Endothelial cell of umbilical vein (primary cell): ENCODE data around the gene PRR23A. TPM values are rescaled to one million over a fixed set of nuclear protein-coding genes. Genes with fewer than 3 reads are reported as not detected.

ENCODE experiments used
- BruUV-seq: library from RNA; stranded (reverse); fragments of 400-500 nt; replicated peaks from 2 replicates; lab custom pipeline; 2021; lab: Mats Ljungman, UMichigan
- CTCF ChIA-PET: fragments of 300-600, 350-600 bp; sonication (Branson Sonifier 250); formaldehyde crosslinking; loops from one replicate; lab custom pipeline; 2021; ENCODE audit warnings: antibody characterized with exemption, inconsistent platforms; lab: Charles Lee
- POLR2A ChIA-PET: fragments of 300-600, 350-600 bp; sonication (Branson Sonifier 250); formaldehyde crosslinking; loops from one replicate; lab custom pipeline; 2021; ENCODE audit warnings: antibody characterized with exemption, inconsistent platforms; lab: Charles Lee
- DNase-seq: peaks from one replicate; pipeline ENCODE4 v3.0.0-alpha.2; 2011; ENCODE audit warnings: low read depth, low spot score
- FAIRE-seq: peaks from 2 replicates; lab custom pipeline; 2011; peaks lifted over from hg19 to GRCh38; lab: Jason Lieb, UNC
- H2AFZ ChIP-seq: 2 replicates; pipeline ENCODE4 v1.6.0; 2012; ENCODE audit warnings: low read depth, low read length, control low read depth, inconsistent platforms
- H3K27ac ChIP-seq: 2 replicates; pipeline ENCODE4 v1.5.1; 2011; ENCODE audit warnings: low read depth, mild to moderate bottlenecking, control low read depth, low read length, moderate library complexity; ENCODE audit not compliant: insufficient read depth
- H3K27me3 ChIP-seq, 2 experiments: 2 replicates each; pipeline versions ENCODE4 v1.6.0 to v1.6.1; 2011; ENCODE audit warnings: low read length in 2 of 2, mixed read lengths in 1 of 2; ENCODE audit not compliant: control insufficient read depth in 2 of 2, insufficient read depth in 2 of 2
- H3K36me3 ChIP-seq, 2 experiments: 2 replicates in 1 of 2; 3 replicates in 1 of 2; pipeline ENCODE4 v1.5.1; 2011; ENCODE audit warnings: low read length in 2 of 2, mild to moderate bottlenecking in 1 of 2, moderate library complexity in 1 of 2; ENCODE audit not compliant: control insufficient read depth in 2 of 2, insufficient read depth in 2 of 2; ENCODE audit errors: extremely low read depth in 1 of 2
- H3K4me1 ChIP-seq: 3 replicates; pipeline ENCODE4 v1.5.1; 2011; ENCODE audit warnings: mild to moderate bottlenecking, low read length; ENCODE audit not compliant: control insufficient read depth, insufficient read depth; ENCODE audit errors: extremely low read depth
- H3K4me2 ChIP-seq: 2 replicates; pipeline ENCODE4 v1.6.1; 2011; ENCODE audit warnings: low read length, control low read depth, mixed read lengths; ENCODE audit not compliant: insufficient read depth
- H3K4me3 ChIP-seq, 3 experiments: fragments of 200-600 bp in 1 of 3; sonication (generic), shearing (Covaris generic) in 1 of 3; replicated peaks in 1 of 3; 2 replicates each; pipeline ENCODE4 v1.5.1; 2011 to 2016; ENCODE audit warnings: control low read depth in 3 of 3, low read length in 3 of 3, mild to moderate bottlenecking in 2 of 3, inconsistent platforms in 1 of 3, low read depth in 1 of 3, moderate library complexity in 1 of 3; ENCODE audit not compliant: insufficient read depth in 1 of 3
- H3K79me2 ChIP-seq: 2 replicates; pipeline ENCODE4 v1.6.0; 2012; ENCODE audit warnings: low read length, inconsistent platforms; ENCODE audit not compliant: control insufficient read depth, insufficient read depth
- H3K9ac ChIP-seq: replicated peaks from 2 replicates; pipeline ENCODE3; 2011; ENCODE audit warnings: low read length, control low read depth; ENCODE audit not compliant: insufficient read depth; ENCODE audit errors: extremely low read depth
- H3K9me1 ChIP-seq: replicated peaks from 3 replicates; pipeline ENCODE4 v1.6.0; 2011; ENCODE audit warnings: mild to moderate bottlenecking, low read length; ENCODE audit not compliant: control insufficient read depth, insufficient read depth; ENCODE audit errors: extremely low read depth
- H3K9me3 ChIP-seq: replicated peaks from 2 replicates; pipeline ENCODE4 v1.5.1; 2012; ENCODE audit warnings: low read length, inconsistent platforms; ENCODE audit not compliant: control insufficient read depth, insufficient read depth
- H4K20me1 ChIP-seq: replicated peaks from 2 replicates; pipeline ENCODE3; 2011; ENCODE audit warnings: mild to moderate bottlenecking, low read length; ENCODE audit not compliant: control insufficient read depth, insufficient read depth; ENCODE audit errors: extremely low read depth
- CTCF ChIP-seq, 2 donors: IDR thresholded peaks; 1 replicate in 1 of 2; 2 replicates in 1 of 2; pipeline ENCODE4 v1.5.1; 2011; ENCODE audit warnings: low read length in 2 of 2, mild to moderate bottlenecking in 2 of 2, moderate library complexity in 2 of 2, control low read depth in 1 of 2, inconsistent platforms in 1 of 2, low read depth in 1 of 2; ENCODE audit not compliant: insufficient read depth in 1 of 2; ENCODE audit errors: extremely low read depth in 1 of 2
- EZH2 ChIP-seq: IDR thresholded peaks from 2 replicates; pipeline ENCODE4 v1.6.1; 2012; ENCODE audit warnings: borderline replicate concordance, low read depth, mild to moderate bottlenecking, moderate library complexity, low read length, inconsistent platforms; ENCODE audit not compliant: severe bottlenecking
- FOS ChIP-seq: IDR thresholded peaks from 2 replicates; pipeline ENCODE4 v1.6.1; 2011; ENCODE audit warnings: mild to moderate bottlenecking, low read length, moderate library complexity, borderline replicate concordance; ENCODE audit not compliant: insufficient read depth
- GATA2 ChIP-seq: IDR thresholded peaks from 2 replicates; pipeline ENCODE4 v1.7.0; 2011; ENCODE audit warnings: low read depth, mild to moderate bottlenecking, moderate library complexity, mixed read lengths, low read length; ENCODE audit not compliant: insufficient read length, insufficient read depth
- MAX ChIP-seq: IDR thresholded peaks from 2 replicates; pipeline ENCODE4 v1.6.1; 2011; ENCODE audit not compliant: insufficient read depth, insufficient read length
- MYC ChIP-seq: IDR thresholded peaks from one replicate; pipeline ENCODE4 v1.6.1; 2011; ENCODE audit warnings: mild to moderate bottlenecking, low read depth, low read length
- POLR2A ChIP-seq: IDR thresholded peaks from 2 replicates; pipeline ENCODE4 v1.6.1; 2012; ENCODE audit warnings: low read depth, mild to moderate bottlenecking, control low read depth, low read length
- POLR2AphosphoS5 ChIP-seq: IDR thresholded peaks from 2 replicates; pipeline ENCODE4 v1.6.1; 2012; ENCODE audit warnings: low read depth, mild to moderate bottlenecking, control low read depth, low read length, moderate library complexity; ENCODE audit not compliant: insufficient read depth
- dilution Hi-C: fragments of 300-500 bp; cut with MboI; formaldehyde crosslinking; loops from one replicate; pipeline ENCODE4 v1.15.0; 2019; ENCODE audit warnings: low sequenced_read_pairs; ENCODE audit not compliant: extremely low pct_ligation_motif_present
- intact Hi-C: fragments of 100-400 bp; cut with micrococcal nuclease; formaldehyde crosslinking; loops from one replicate; pipeline ENCODE4 v1.10.0; 2022
- polyA plus RNA-seq, 4 experiments: library from polyadenylated mRNA; depleted of rRNA in 3 of 4; stranded (reverse) in 3 of 4; unstranded in 1 of 4; fragments of >200 nt; gene quantifications; 2 replicates each; pipeline versions ENCODE4 v1.2.1 to v1.2.3, GENCODE V29; 2011 to 2012; ENCODE audit warnings: missing spikeins in 1 of 4
- total RNA-seq: library from RNA; stranded (reverse); gene quantifications from 2 replicates; pipeline ENCODE4 v1.2.3, GENCODE V29; 2021

Gene PRR23A
- total and polyA plus RNA-seq, 2 donors (not counting 3 experiments of a cell fraction or from before 2014, with no cell fraction given) = not detected

DNA sequence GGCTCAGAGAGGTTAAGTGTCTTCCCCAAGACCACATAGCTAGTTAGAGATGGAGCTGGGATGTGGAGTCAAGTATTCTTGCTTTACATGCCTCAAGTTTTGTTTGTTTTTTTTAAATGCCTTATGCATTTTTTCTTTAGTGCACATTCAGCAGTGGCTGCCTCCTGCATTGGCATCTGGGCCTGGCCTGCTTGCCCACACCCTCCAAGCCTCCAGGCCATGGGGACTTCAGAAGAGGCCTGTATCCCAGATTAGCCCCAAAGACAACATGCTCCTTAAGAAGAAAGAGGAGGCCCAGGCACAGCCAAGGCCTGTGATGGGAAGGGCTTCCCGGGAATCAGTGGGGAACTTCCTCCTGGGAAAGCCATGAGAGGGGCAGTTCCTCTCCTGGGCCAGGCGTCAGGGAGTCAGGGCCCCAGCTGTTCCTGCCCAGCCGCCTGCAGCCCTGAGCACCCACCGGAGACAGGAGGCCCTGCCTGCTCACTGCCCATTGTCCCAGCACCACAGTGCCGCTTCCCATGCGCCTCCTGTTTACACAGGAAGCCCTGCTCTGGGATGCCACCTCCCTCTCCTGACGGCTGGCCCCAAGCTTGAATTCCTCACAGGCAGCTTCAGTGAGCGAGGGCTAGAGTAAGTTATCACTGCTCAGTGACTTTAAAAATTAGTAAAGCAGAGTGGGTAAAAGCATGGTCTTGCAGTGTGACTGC is 43.1 kb downstream of the PRR23A start:
- H3K36me3 ChIP-seq = no peaks in the 10 kb centered on the region
- FAIRE-seq = no peak

More for the DNA sequence above, 43.1 kb downstream of the PRR23A start:
- dilution Hi-C loops (no loop called here), intact Hi-C loops (no loop called here)
- no peak overlapping the region for H3K4me3 ChIP-seq
- H3K79me2 ChIP-seq = no peaks in the 10 kb centered on the region
- H3K9me1 ChIP-seq = no peaks in the 10 kb centered on the region
- POLR2A ChIA-PET = no interaction called here
- no peak overlapping the region for H3K27ac ChIP-seq
- H3K4me2 ChIP-seq = no peak overlapping the region
- H3K9ac ChIP-seq = no peak overlapping the region
- no peaks in the 10 kb centered on the region for H4K20me1 ChIP-seq
- peaks cover 22% of the 10 kb centered on the region in 2 experiments for H3K27me3 ChIP-seq
- CTCF ChIA-PET = no interaction called here
- no peak for DNase-seq
- TF ChIP-seq CTCF (IDR thresholded peaks at IDR 0.05; ENCODE audit: extremely low read depth in 1 of 2, insufficient read depth in 1 of 2, low read depth in 1 of 2, low read length in 2 of 2) (no peak), POLR2A (no peak), FOS (no peak), MYC (no peak), MAX (no peak), POLR2AphosphoS5 (no peak), EZH2 (no peak), GATA2 (no peak)
- no TSS peak for BruUV-seq
- no peak overlapping the region for H2AFZ ChIP-seq
- no peaks in the 10 kb centered on the region for H3K9me3 ChIP-seq
- no peaks in the 10 kb centered on the region for H3K4me1 ChIP-seq
